Parathyroid adenoma (tissue), 2 donors: ENCODE data around the gene AADAT.
"Not testable (repeated sequence)": the region's sequence is repeated elsewhere in the genome, so short reads cannot be mapped to it uniquely, and the experiment has no call there.

Experiments used
- H2AFZ ChIP-seq: fragments of 300-600 bp; sonication (generic); one replicate; pipeline ENCODE4 v1.7.0; 2017; ENCODE audit warnings: antibody characterized with exemption, mild to moderate bottlenecking
- H3K27ac ChIP-seq: fragments of 300-600 bp; sonication (generic); one replicate; pipeline ENCODE4 v1.7.0; 2017
- H3K27me3 ChIP-seq: fragments of 300-600 bp; sonication (generic); one replicate; pipeline ENCODE4 v1.7.0; 2017; ENCODE audit warnings: low read length; ENCODE audit not compliant: control insufficient read depth, insufficient read depth
- H3K36me3 ChIP-seq: fragments of 300-600 bp; sonication (generic); one replicate; pipeline ENCODE4 v1.7.0; 2017; ENCODE audit warnings: low read length; ENCODE audit not compliant: control insufficient read depth, insufficient read depth
- H3K4me1 ChIP-seq: fragments of 300-600 bp; sonication (generic); one replicate; pipeline ENCODE4 v1.7.0; 2017; ENCODE audit warnings: control low read depth
- H3K4me2 ChIP-seq: fragments of 300-600 bp; sonication (generic); one replicate; pipeline ENCODE4 v1.7.0; 2017; ENCODE audit warnings: low read length
- H3K4me3 ChIP-seq: fragments of 300-600 bp; sonication (generic); one replicate; pipeline ENCODE4 v1.7.0; 2017; ENCODE audit warnings: low read depth, low read length
- H3K79me2 ChIP-seq: fragments of 300-600 bp; sonication (generic); one replicate; pipeline ENCODE4 v1.7.0; 2017; ENCODE audit warnings: control low read depth
- H3K9ac ChIP-seq: fragments of 300-600 bp; sonication (generic); one replicate; pipeline ENCODE4 v1.7.0; 2017; ENCODE audit warnings: mild to moderate bottlenecking
- H3K9me3 ChIP-seq: fragments of 300-600 bp; sonication (generic); one replicate; pipeline ENCODE4 v1.7.0; 2017; ENCODE audit warnings: low read length; ENCODE audit not compliant: control insufficient read depth
- CTCF ChIP-seq: fragments of 300-600 bp; sonication (generic); IDR thresholded peaks from one replicate; pipeline ENCODE4 v1.7.0; 2017; ENCODE audit warnings: antibody characterized with exemption, mild to moderate bottlenecking
- donor health status: primary hyperparathyroidism.

Gene AADAT

GRCh38 chr4:170052919-170053318 is 36.8 kb downstream of the AADAT start:
- no peak for TF ChIP-seq CTCF
- Histone ChIP-seq H2AFZ (no peak overlapping the region), H3K9me3 (no peaks in the 10 kb centered on the region), H3K4me3 (no peak overlapping the region), H3K36me3 (no peaks in the 10 kb centered on the region), H3K9ac (no peak overlapping the region), H3K27me3 (no peaks in the 10 kb centered on the region), H3K4me2 (no peak overlapping the region), H3K4me1 (no peaks in the 10 kb centered on the region), H3K79me2 (no peaks in the 10 kb centered on the region), H3K27ac (no peak overlapping the region)

DNA sequence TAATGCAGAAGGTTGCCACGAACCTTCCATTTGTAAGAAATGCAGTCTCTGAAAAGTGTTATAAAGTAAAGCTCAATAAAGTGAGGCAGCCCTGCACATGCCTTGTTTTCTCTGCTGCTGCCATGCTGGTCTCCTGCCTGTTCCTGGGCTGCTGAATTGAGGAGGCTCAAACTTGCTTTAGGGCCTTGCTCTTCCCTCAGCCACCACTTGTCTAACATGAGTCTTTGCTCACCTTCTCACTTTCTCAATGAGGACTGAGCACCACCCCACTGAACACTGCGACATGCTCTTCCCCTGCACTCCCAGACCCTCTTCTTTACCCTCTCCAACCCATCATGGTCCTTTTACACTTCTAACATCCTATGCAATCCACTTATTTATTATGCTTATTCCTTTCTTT is 38.4 kb downstream of the AADAT start:
- Histone ChIP-seq H3K4me3 (no peak overlapping the region), H3K9ac (no peak overlapping the region)

DNA sequence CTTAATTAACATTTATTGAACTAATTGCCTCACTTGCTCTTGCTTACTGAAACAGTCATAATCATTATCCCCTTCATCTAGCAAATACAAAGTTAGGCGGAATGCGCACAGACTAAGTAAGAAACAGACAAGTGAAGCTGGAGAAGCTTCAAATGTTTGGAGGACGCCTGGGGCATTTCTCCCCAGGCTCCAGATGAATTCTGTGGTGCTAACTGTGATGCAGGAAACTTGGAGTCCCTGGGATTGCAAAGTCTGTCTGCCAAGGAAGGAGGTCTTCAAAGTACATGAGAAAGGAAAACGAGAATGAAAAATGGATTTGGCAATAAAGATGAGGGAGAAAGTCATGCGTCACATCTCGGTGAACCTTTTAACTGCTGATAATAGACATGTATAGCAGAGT is 40.0 kb downstream of the AADAT start:
- H3K4me1 ChIP-seq = no peaks in the 10 kb centered on the region
- no peak overlapping the region for H3K4me2 ChIP-seq
- H3K27ac ChIP-seq = no peak overlapping the region
- H3K4me3 ChIP-seq = no peak overlapping the region
- H3K36me3 ChIP-seq = no peaks in the 10 kb centered on the region
- H3K27me3 ChIP-seq = no peaks in the 10 kb centered on the region
- no peaks in the 10 kb centered on the region for H3K79me2 ChIP-seq
- TF ChIP-seq CTCF = no peak
- H2AFZ ChIP-seq = no peak overlapping the region
- H3K9me3 ChIP-seq = no peaks in the 10 kb centered on the region
- H3K9ac ChIP-seq = no peak overlapping the region

More for the DNA sequence above, 38.4 kb downstream of the AADAT start:
- H3K4me2 ChIP-seq = no peak overlapping the region
- no peaks in the 10 kb centered on the region for H3K4me1 ChIP-seq
- H3K36me3 ChIP-seq = no peaks in the 10 kb centered on the region
- no peak overlapping the region for H3K27ac ChIP-seq
- TF ChIP-seq CTCF = no peak
- H3K9me3 ChIP-seq = no peaks in the 10 kb centered on the region
- no peak overlapping the region for H2AFZ ChIP-seq
- no peaks in the 10 kb centered on the region for H3K27me3 ChIP-seq
- H3K79me2 ChIP-seq = no peaks in the 10 kb centered on the region

- no peaks in the 10 kb centered on the region for H3K4me1 ChIP-seq
- H3K9me3 ChIP-seq = no peaks in the 10 kb centered on the region
- no peak overlapping the region for H3K27ac ChIP-seq
- no peaks in the 10 kb centered on the region for H3K27me3 ChIP-seq
- no peak overlapping the region for H2AFZ ChIP-seq
- no peaks in the 10 kb centered on the region for H3K79me2 ChIP-seq
- no peaks in the 10 kb centered on the region for H3K36me3 ChIP-seq
- no peak overlapping the region for H3K9ac ChIP-seq
- peak; percentile 62 for TF ChIP-seq CTCF
- no peak overlapping the region for H3K4me3 ChIP-seq
- no peak overlapping the region for H3K4me2 ChIP-seq
Observed at GRCh38 chr4:170047771-170048354, 41.9 kb downstream of the AADAT start.

GRCh38 chr4:170046156-170046555 is 43.6 kb downstream of the AADAT start:
- not testable (repeated sequence) for H3K27me3 ChIP-seq

More at GRCh38 chr4:170046156-170046555, 43.6 kb downstream of the AADAT start:
- H3K4me2 ChIP-seq, H3K9me3 ChIP-seq, H3K4me3 ChIP-seq, H3K79me2 ChIP-seq, H3K27ac ChIP-seq, H3K36me3 ChIP-seq, H3K4me1 ChIP-seq, H2AFZ ChIP-seq, H3K9ac ChIP-seq: not testable (repeated sequence)
